Erythroblast (primary cell): ENCODE measurements around the gene SPP1.

Experiments
- GATA1 ChIP-seq: IDR thresholded peaks from 2 replicates; pipeline ENCODE4 v1.6.1; 2011; ENCODE audit warnings: low read depth, mild to moderate bottlenecking, control low read depth, low read length, moderate library complexity
- POLR2A ChIP-seq: IDR thresholded peaks from 2 replicates; pipeline ENCODE4 v1.6.1; 2011; ENCODE audit warnings: mild to moderate bottlenecking, low read length

DNA sequence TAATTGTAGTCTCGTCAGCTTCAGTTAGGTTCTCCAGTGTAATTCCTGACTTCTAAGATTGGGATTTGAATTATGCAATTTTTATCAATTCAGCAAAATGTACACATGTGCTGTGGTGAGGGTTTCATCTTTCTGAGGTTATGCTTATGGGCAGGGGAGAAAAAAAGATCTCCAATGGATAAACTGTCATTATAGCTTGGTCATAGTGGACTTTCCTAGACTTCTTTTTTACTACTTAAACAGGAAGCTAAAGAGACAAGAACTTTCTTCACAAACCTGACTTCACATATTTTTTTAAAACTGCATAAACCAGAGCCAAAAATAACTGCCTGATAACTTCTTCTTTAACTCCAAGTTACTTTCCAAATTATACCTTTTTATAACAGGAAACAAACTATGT is 21.7 kb upstream of the SPP1 start:
- TF ChIP-seq POLR2A, result no peak
- no peak for TF ChIP-seq GATA1
